SK-N-SH (cell line): ENCODE results near the gene ABHD17C. TPM values are rescaled to one million over a fixed set of nuclear protein-coding genes. Genes with fewer than 3 reads are reported as not detected.

Source experiments
- CTCF ChIA-PET: fragments of 300-600, 350-600 bp; formaldehyde crosslinking; extraction: SDS; loops from one replicate; lab custom pipeline; 2021; lab: Yijun Ruan, JAX
- POLR2A ChIA-PET: fragments of 350-600 bp; sonication (Branson Sonifier 250); formaldehyde crosslinking; extraction: SDS; loops from one replicate; lab custom pipeline; 2020; ENCODE audit warnings: antibody characterized with exemption, inconsistent platforms; lab: Yijun Ruan, JAX
- DNase-seq: peaks from one replicate; pipeline ENCODE4 v3.0.0; 2012
- H2AFZ ChIP-seq: fragments of 200-600 bp; sonication (generic); 2 replicates; pipeline ENCODE4 v1.8.1; 2016; ENCODE audit warnings: antibody characterized with exemption, mild to moderate bottlenecking, low read depth
- H3F3A ChIP-seq: fragments of 200-600 bp; sonication (generic); replicated peaks from 2 replicates; pipeline ENCODE3; 2016; ENCODE audit warnings: antibody characterized with exemption, mild to moderate bottlenecking; ENCODE audit not compliant: insufficient read depth
- H3K27ac ChIP-seq, 2 experiments: fragments of 200-500 bp in 1 of 2; fragments of 200-600 bp in 1 of 2; sonication (Bioruptor generic) in 1 of 2; sonication (generic), shearing (Covaris generic) in 1 of 2; 2 replicates each; pipeline versions ENCODE4 v1.5.1 to v1.6.1; 2014 to 2016; ENCODE audit warnings: low read depth in 2 of 2, inconsistent platforms in 1 of 2, low read length in 1 of 2, mild to moderate bottlenecking in 1 of 2, mixed read lengths in 1 of 2
- H3K27me3 ChIP-seq: fragments of 200-600 bp; sonication (generic), shearing (Covaris generic); 2 replicates; pipeline ENCODE4 v1.6.1; 2016; ENCODE audit warnings: mixed run types; ENCODE audit not compliant: insufficient read depth
- H3K36me3 ChIP-seq, 2 experiments: fragments of 200-500 bp in 1 of 2; fragments of 200-600 bp in 1 of 2; sonication (Bioruptor generic) in 1 of 2; sonication (generic) in 1 of 2; replicated peaks in 1 of 2; 2 replicates each; pipeline versions ENCODE3 to v1.5.1; 2014 to 2016; ENCODE audit warnings: low read length in 1 of 2, mild to moderate bottlenecking in 1 of 2; ENCODE audit not compliant: insufficient read depth in 2 of 2, control insufficient read depth in 1 of 2
- H3K4me1 ChIP-seq, 2 experiments: fragments of 200-500 bp in 1 of 2; fragments of 200-600 bp in 1 of 2; sonication (Bioruptor generic) in 1 of 2; sonication (generic), shearing (Covaris generic) in 1 of 2; 2 replicates each; pipeline versions ENCODE4 v1.5.1 to v1.6.1; 2014 to 2016; ENCODE audit warnings: low read depth in 1 of 2, low read length in 1 of 2, mixed run types in 1 of 2; ENCODE audit not compliant: insufficient read depth in 2 of 2, control insufficient read depth in 1 of 2
- H3K4me2 ChIP-seq: fragments of 200-600 bp; sonication (generic), shearing (Covaris generic); 2 replicates; pipeline ENCODE4 v1.6.1; 2017; ENCODE audit warnings: mixed run types
- H3K4me3 ChIP-seq, 2 experiments: fragments of 200-500 bp in 1 of 2; fragments of 200-600 bp in 1 of 2; sonication (Bioruptor generic) in 1 of 2; sonication (generic), shearing (Covaris generic) in 1 of 2; 2 replicates each; pipeline versions ENCODE4 v1.5.1 to v1.8.1; 2014 to 2016; ENCODE audit warnings: low read depth in 2 of 2, inconsistent platforms in 1 of 2, low read length in 1 of 2, mild to moderate bottlenecking in 1 of 2, mixed read lengths in 1 of 2, moderate library complexity in 1 of 2
- H3K79me2 ChIP-seq: fragments of 200-600 bp; sonication (generic); 2 replicates; pipeline ENCODE4 v1.8.1; 2017; ENCODE audit warnings: mild to moderate bottlenecking; ENCODE audit not compliant: insufficient read depth
- H3K9ac ChIP-seq: fragments of 200-600 bp; sonication (generic); 2 replicates; pipeline ENCODE4 v1.6.1; 2017; ENCODE audit warnings: mixed run types
- H3K9me2 ChIP-seq: fragments of 200-600 bp; sonication (generic); 2 replicates; pipeline ENCODE4 v1.6.1; 2017; ENCODE audit warnings: mixed run types
- H3K9me3 ChIP-seq: fragments of 200-600 bp; sonication (generic); 2 replicates; pipeline ENCODE4 v1.6.1; 2017; ENCODE audit warnings: mixed run types, mild to moderate bottlenecking, moderate library complexity
- H4K20me1 ChIP-seq: fragments of 200-600 bp; sonication (generic); 2 replicates; pipeline ENCODE4 v1.6.1; 2017; ENCODE audit warnings: mild to moderate bottlenecking, mixed run types; ENCODE audit not compliant: insufficient read depth
- ELF1 ChIP-seq: IDR thresholded peaks from 2 replicates; pipeline ENCODE4 v1.4.0; 2012
- EP300 ChIP-seq, 2 experiments: IDR thresholded peaks; 2 replicates each; pipeline versions ENCODE4 v1.4.0 to v1.6.1; 2012; ENCODE audit warnings: borderline replicate concordance in 1 of 2, low read depth in 1 of 2, low read length in 1 of 2
- EZH2phosphoT487 ChIP-seq: fragments of 200-600 bp; sonication (generic); IDR thresholded peaks from 2 replicates; pipeline ENCODE4 v1.6.1; 2017; ENCODE audit warnings: low read depth, mixed run types, mild to moderate bottlenecking, antibody characterized with exemption, moderate library complexity, borderline replicate concordance
- FOSL2 ChIP-seq: IDR thresholded peaks from 2 replicates; pipeline ENCODE4 v1.4.0; 2012; ENCODE audit warnings: low read depth, mild to moderate bottlenecking, moderate library complexity, borderline replicate concordance
- FOXJ3 ChIP-seq: sonication (generic); formaldehyde crosslinking; IDR thresholded peaks from 2 replicates; pipeline ENCODE4 v1.5.1; 2020; ENCODE audit warnings: mild to moderate bottlenecking, missing genetic modification reagents
- FOXM1 ChIP-seq: IDR thresholded peaks from 2 replicates; pipeline ENCODE4 v1.4.0; 2012; ENCODE audit warnings: low read depth, mild to moderate bottlenecking
- GATA2 ChIP-seq: sonication (generic); formaldehyde crosslinking; IDR thresholded peaks from 2 replicates; pipeline ENCODE4 v1.5.0; 2020; ENCODE audit warnings: mild to moderate bottlenecking, missing genetic modification reagents
- JUND ChIP-seq: IDR thresholded peaks from 2 replicates; pipeline ENCODE4 v1.4.0; 2012
- MXI1 ChIP-seq: IDR thresholded peaks from 2 replicates; pipeline ENCODE4 v1.6.1; 2012; ENCODE audit warnings: mild to moderate bottlenecking, low read depth, low read length, improper control_type of control experiment
- NFIC ChIP-seq: IDR thresholded peaks from 2 replicates; pipeline ENCODE4 v1.4.0; 2012; ENCODE audit warnings: borderline replicate concordance
- POLR2AphosphoS5 ChIP-seq: IDR thresholded peaks from 2 replicates; pipeline ENCODE4 v1.6.1; 2012; ENCODE audit warnings: low read depth, low read length
- RCOR1 ChIP-seq: fragments of 150-350 bp; IDR thresholded peaks from 2 replicates; pipeline ENCODE4 v1.6.1; 2017; ENCODE audit warnings: antibody characterized with exemption, low read length
- SIN3A ChIP-seq: IDR thresholded peaks from 2 replicates; pipeline ENCODE4 v1.6.1; 2012; ENCODE audit warnings: low read depth, mild to moderate bottlenecking, low read length, moderate library complexity, borderline replicate concordance
- TCF12 ChIP-seq: IDR thresholded peaks from 2 replicates; pipeline ENCODE4 v1.4.0; 2012
- TEAD4 ChIP-seq: IDR thresholded peaks from 2 replicates; pipeline ENCODE4 v1.4.0; 2012; ENCODE audit warnings: mild to moderate bottlenecking, borderline replicate concordance; ENCODE audit not compliant: insufficient read depth
- YY1 ChIP-seq: IDR thresholded peaks from 2 replicates; pipeline ENCODE4 v1.4.0; 2012; ENCODE audit warnings: low read depth, mild to moderate bottlenecking
- WGBS: methylation state at CpG from one replicate; pipeline ENCODE4 v1.1.6; 2017; ENCODE audit warnings: low lambda C conversion rate; 5-methylcytosine and 5-hydroxymethylcytosine counted together
- polyA plus RNA-seq, 3 experiments: library from polyadenylated mRNA; depleted of rRNA; stranded (reverse); fragments of >200 nt; gene quantifications; 2 replicates each; pipeline ENCODE4 v1.2.3, GENCODE V29; 2012
- TF ChIP-seq, protein P1 (sequence below): IDR thresholded peaks from 2 replicates; pipeline ENCODE4; 2012
- TF ChIP-seq, protein P2 (sequence below): fragments of 150-350 bp; IDR thresholded peaks from 2 replicates; pipeline ENCODE4 v1.6.1; 2017; ENCODE audit warnings: antibody characterized with exemption, low read length, low read depth, borderline replicate concordance
- TF ChIP-seq, protein P3 (sequence below): fragments of 200-600 bp; sonication (generic); IDR thresholded peaks from 2 replicates; pipeline ENCODE4 v1.6.1; 2017; ENCODE audit warnings: antibody characterized with exemption, mild to moderate bottlenecking, moderate library complexity
- TF ChIP-seq, protein P4 (sequence below): IDR thresholded peaks from 2 replicates; pipeline ENCODE4 v1.4.0; 2012; ENCODE audit warnings: low read depth

The ABHD17C gene
- polyA plus RNA-seq, 1 of the 3 experiments (the other 2 are of a cell fraction) = 11.7 TPM

DNA sequence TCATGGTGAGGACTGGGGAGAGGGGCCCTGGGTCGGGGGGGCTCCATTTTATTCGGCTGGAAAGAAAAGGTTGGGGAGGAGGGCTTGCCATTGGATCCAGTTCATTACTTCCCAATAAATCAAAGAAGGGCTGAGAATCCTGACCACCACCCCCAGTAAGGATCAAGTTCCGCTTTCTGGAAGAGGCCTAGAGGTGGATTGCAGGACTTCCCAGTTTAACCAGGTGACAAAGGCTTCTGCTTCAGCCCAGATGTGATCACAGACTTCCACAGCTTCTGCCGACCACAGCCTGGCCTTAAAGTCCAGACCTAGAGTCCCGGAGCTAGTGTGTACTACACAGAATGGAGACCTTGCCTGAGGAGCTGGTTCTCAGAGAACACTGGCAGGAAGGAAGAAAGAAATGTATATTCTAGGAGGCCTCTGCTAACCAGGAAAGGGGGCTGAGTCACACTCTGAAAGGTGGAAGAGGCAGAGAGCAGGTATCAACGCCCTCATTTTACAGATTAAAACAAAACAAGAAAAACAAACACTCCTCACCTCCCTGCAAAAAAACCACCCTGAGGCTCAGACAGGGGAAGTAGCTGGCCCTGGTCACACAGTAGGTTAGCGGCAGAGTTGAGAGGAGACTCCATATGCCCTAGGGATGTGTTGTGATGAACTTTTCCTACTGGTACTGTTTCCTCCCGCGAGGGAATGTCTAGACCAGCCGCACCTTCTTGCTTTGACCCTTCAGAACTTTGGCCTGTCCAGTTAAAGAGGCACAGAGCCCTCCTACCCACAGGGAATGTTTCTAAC lies 82.9 kb downstream of the ABHD17C start:
- DNase-seq = no peak
- Histone ChIP-seq H3K9me2 (no peaks in the 10 kb centered on the region), H3K4me2 (no peak overlapping the region), H2AFZ (no peak overlapping the region), H4K20me1 (no peaks in the 10 kb centered on the region), H3K4me3 (no peak overlapping the region), H3K36me3 (peaks cover 0 to 4% of the 10 kb centered on the region in 2 experiments), H3K27ac (peak overlapping the region in 1 of 2 experiments; percentile 74; a peak in 1 of 4 replicates), H3F3A (peaks cover 6% of the 10 kb centered on the region), H3K4me1 (peaks cover 0 to 27% of the 10 kb centered on the region in 2 experiments; a peak in 3 of 4 replicates), H3K9me3 (no peaks in the 10 kb centered on the region), H3K27me3 (no peaks in the 10 kb centered on the region), H3K9ac (no peak overlapping the region), H3K79me2 (no peaks in the 10 kb centered on the region)
- POLR2A ChIA-PET = no interaction called here
- CTCF ChIA-PET = interaction anchor here (0.8 to 9.4 kb wide), 23 partner anchors 11 to 346 kb away, joined by 3 to 253 read pairs (median 10); partner anchors contain the start of gene ABHD17C
- TF ChIP-seq FOSL2 (no peak), FOXM1 (no peak), TEAD4 (no peak), JUND (no peak), NFIC (no peak), YY1 (no peak), TCF12 (no peak), FOXJ3 (CRISPR knock-in tag) (no peak), GATA2 (CRISPR knock-in tag) (no peak), EZH2phosphoT487 (no peak), EP300 (IDR thresholded peaks at IDR 0.05; ENCODE audit: borderline replicate concordance in 1 of 2, low read depth in 1 of 2, low read length in 1 of 2) (no peak), ELF1 (no peak), POLR2AphosphoS5 (no peak), SIN3A (no peak), MXI1 (no peak), RCOR1 (no peak)
- TF ChIP-seq, protein P1, sequence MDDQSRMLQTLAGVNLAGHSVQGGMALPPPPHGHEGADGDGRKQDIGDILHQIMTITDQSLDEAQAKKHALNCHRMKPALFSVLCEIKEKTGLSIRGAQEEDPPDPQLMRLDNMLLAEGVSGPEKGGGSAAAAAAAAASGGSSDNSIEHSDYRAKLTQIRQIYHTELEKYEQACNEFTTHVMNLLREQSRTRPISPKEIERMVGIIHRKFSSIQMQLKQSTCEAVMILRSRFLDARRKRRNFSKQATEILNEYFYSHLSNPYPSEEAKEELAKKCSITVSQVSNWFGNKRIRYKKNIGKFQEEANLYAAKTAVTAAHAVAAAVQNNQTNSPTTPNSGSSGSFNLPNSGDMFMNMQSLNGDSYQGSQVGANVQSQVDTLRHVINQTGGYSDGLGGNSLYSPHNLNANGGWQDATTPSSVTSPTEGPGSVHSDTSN = no peak
- TF ChIP-seq, protein P2, sequence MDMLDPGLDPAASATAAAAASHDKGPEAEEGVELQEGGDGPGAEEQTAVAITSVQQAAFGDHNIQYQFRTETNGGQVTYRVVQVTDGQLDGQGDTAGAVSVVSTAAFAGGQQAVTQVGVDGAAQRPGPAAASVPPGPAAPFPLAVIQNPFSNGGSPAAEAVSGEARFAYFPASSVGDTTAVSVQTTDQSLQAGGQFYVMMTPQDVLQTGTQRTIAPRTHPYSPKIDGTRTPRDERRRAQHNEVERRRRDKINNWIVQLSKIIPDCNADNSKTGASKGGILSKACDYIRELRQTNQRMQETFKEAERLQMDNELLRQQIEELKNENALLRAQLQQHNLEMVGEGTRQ = no peak
- TF ChIP-seq, protein P3, sequence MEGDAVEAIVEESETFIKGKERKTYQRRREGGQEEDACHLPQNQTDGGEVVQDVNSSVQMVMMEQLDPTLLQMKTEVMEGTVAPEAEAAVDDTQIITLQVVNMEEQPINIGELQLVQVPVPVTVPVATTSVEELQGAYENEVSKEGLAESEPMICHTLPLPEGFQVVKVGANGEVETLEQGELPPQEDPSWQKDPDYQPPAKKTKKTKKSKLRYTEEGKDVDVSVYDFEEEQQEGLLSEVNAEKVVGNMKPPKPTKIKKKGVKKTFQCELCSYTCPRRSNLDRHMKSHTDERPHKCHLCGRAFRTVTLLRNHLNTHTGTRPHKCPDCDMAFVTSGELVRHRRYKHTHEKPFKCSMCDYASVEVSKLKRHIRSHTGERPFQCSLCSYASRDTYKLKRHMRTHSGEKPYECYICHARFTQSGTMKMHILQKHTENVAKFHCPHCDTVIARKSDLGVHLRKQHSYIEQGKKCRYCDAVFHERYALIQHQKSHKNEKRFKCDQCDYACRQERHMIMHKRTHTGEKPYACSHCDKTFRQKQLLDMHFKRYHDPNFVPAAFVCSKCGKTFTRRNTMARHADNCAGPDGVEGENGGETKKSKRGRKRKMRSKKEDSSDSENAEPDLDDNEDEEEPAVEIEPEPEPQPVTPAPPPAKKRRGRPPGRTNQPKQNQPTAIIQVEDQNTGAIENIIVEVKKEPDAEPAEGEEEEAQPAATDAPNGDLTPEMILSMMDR = no peak
- TF ChIP-seq, protein P4, sequence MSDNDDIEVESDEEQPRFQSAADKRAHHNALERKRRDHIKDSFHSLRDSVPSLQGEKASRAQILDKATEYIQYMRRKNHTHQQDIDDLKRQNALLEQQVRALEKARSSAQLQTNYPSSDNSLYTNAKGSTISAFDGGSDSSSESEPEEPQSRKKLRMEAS = no peak
- 82% methylated on average over 10 of the region's 10 CpGs for WGBS
